Esophagus muscularis mucosa (tissue), 4 donors: ENCODE measurements around the gene PCDHAC2. TPM values are rescaled to one million over a fixed set of nuclear protein-coding genes. Genes with fewer than 3 reads are reported as not detected.

ENCODE experiments used
- DNase-seq: peaks from one replicate; pipeline ENCODE4 v3.0.0-alpha.2; 2017; ENCODE audit errors: extremely low spot score
- H3K27ac ChIP-seq, 4 donors: fragments of 200-600 bp; sonication (generic); replicated peaks in 1 of 4; 1 replicate in 3 of 4; 2 replicates in 1 of 4; pipeline ENCODE4 v1.5.1; 2016 to 2019; ENCODE audit warnings: mild to moderate bottlenecking in 1 of 4
- H3K27me3 ChIP-seq, 4 donors: fragments of 200-600 bp; sonication (generic); one replicate each; pipeline versions ENCODE4 v1.5.1 to v1.6.0; 2016 to 2019
- H3K36me3 ChIP-seq, 4 donors: fragments of 200-600 bp; sonication (generic); one replicate each; pipeline ENCODE4 v1.5.1; 2016 to 2019
- H3K4me1 ChIP-seq, 4 donors: fragments of 200-600 bp; sonication (generic); one replicate each; pipeline ENCODE4 v1.5.1; 2016 to 2019
- H3K4me3 ChIP-seq, 4 donors: fragments of 200-600 bp; sonication (generic); 1 replicate in 2 of 4; 2 replicates in 2 of 4; pipeline ENCODE4 v1.5.1; 2016 to 2019; ENCODE audit warnings: mild to moderate bottlenecking in 4 of 4, moderate library complexity in 1 of 4
- H3K9me3 ChIP-seq, 4 donors: fragments of 200-600 bp; sonication (generic); 1 replicate in 3 of 4; 2 replicates in 1 of 4; pipeline ENCODE4 v1.5.1; 2016 to 2019
- EP300 ChIP-seq: sonication (generic); formaldehyde crosslinking; IDR thresholded peaks from one replicate; pipeline ENCODE4 v1.6.1; 2017; ENCODE audit warnings: antibody characterized with exemption
- POLR2A ChIP-seq: fragments of 450-650 bp; IDR thresholded peaks from one replicate; pipeline ENCODE4 v1.6.1; 2017; ENCODE audit warnings: antibody characterized with exemption, moderate library complexity, mild to moderate bottlenecking, low read depth
- POLR2AphosphoS5 ChIP-seq, 2 donors: sonication (generic); formaldehyde crosslinking; IDR thresholded peaks; one replicate each; pipeline ENCODE4 v1.6.1; 2017; ENCODE audit warnings: antibody characterized with exemption in 2 of 2
- WGBS: methylation state at CpG from one replicate; pipeline ENCODE4 v1.1.5; 2018; 5-methylcytosine and 5-hydroxymethylcytosine counted together
- intact Hi-C: fragments of 100-400 bp; cut with DNase I; formaldehyde crosslinking; loops from one replicate; pipeline ENCODE4 v1.15.1; 2023
- total RNA-seq, 4 donors: library from RNA; depleted of rRNA; stranded (reverse); fragments of >200 nt; gene quantifications; one replicate each; pipeline versions ENCODE4 v1.1.0 to v1.2.1, GENCODE V29; 2016
- TF ChIP-seq, protein P1 (sequence below), 3 experiments: fragments of 200-600 bp in 2 of 3; fragments of 450-650 bp in 1 of 3; sonication (generic) in 2 of 3; IDR thresholded peaks; one replicate each; pipeline ENCODE4 v1.5.1; 2017 to 2019; ENCODE audit warnings: antibody characterized with exemption in 3 of 3, mild to moderate bottlenecking in 2 of 3, moderate library complexity in 1 of 3

PCDHAC2 gene
- total RNA-seq, 4 donors from 2014 or later: 8.8 to 26.6 (median 18.0) TPM

DNA sequence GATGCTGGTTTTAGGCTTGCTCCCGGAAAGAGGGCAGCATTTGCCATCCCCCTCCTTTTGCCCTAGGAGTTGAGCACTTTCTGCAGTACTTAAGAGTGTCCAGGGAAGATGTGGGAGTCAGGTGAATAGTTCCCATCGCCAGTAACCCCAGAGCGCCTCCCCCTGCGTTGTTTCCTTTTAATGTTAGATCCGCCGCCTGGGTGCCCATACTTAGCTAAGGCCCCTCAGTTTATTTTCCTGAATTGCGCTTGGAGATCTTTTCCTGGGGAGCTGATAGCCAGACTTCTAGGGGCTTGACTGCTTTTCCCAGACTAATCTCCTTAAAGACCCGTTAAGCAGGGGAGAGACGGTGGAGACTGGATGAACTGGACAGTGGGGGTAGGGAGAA is 377 bp upstream of the PCDHAC2 start:
- Histone ChIP-seq H3K27ac (peak overlapping the region; percentile 83 to 87 (median 84)), H3K36me3 (no peaks in the 10 kb centered on the region), H3K4me1 (peaks cover 11 to 73% (median 55%) of the 10 kb centered on the region in 4 donors), H3K27me3 (peaks cover 0 to 17% (median 0%) of the 10 kb centered on the region in 4 donors), H3K4me3 (peak overlapping the region; percentile 65 to 80 (median 74)), H3K9me3 (no peaks in the 10 kb centered on the region)
- no peak for DNase-seq
- intact Hi-C loops: loop anchor here (1.0 kb wide), 1 partner anchor 74 kb away; no protein-coding TSS in a partner anchor
- no peak for TF ChIP-seq POLR2AphosphoS5 (IDR thresholded peaks at IDR 0.05)
- no peak for TF ChIP-seq POLR2A
- no peak for TF ChIP-seq EP300
- TF ChIP-seq, protein P1, sequence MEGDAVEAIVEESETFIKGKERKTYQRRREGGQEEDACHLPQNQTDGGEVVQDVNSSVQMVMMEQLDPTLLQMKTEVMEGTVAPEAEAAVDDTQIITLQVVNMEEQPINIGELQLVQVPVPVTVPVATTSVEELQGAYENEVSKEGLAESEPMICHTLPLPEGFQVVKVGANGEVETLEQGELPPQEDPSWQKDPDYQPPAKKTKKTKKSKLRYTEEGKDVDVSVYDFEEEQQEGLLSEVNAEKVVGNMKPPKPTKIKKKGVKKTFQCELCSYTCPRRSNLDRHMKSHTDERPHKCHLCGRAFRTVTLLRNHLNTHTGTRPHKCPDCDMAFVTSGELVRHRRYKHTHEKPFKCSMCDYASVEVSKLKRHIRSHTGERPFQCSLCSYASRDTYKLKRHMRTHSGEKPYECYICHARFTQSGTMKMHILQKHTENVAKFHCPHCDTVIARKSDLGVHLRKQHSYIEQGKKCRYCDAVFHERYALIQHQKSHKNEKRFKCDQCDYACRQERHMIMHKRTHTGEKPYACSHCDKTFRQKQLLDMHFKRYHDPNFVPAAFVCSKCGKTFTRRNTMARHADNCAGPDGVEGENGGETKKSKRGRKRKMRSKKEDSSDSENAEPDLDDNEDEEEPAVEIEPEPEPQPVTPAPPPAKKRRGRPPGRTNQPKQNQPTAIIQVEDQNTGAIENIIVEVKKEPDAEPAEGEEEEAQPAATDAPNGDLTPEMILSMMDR (IDR thresholded peaks at IDR 0.05): no peak
- WGBS: 0% methylated on average over 9 of the region's 9 CpGs

DNA sequence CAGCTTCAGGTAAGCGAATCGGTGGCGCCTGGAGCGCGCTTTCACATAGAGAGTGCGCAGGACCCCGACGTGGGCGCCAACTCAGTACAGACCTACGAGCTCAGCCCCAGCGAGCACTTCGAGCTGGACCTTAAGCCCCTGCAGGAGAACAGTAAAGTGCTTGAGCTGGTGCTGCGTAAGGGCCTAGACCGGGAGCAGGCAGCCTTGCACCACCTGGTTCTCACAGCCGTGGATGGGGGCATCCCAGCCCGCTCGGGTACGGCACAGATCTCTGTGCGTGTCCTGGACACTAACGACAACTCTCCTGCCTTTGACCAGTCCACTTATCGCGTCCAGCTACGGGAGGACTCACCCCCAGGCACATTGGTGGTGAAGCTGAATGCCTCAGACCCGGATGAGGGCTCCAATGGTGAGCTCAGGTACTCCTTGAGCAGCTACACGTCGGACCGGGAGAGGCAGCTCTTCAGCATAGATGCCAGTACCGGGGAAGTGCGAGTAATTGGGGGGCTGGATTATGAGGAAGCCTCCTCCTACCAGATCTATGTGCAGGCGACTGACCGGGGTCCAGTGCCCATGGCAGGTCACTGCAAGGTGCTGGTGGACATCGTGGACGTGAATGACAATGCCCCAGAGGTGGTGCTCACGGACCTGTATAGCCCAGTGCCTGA is 1.1 kb downstream of the PCDHAC2 start:
- Histone ChIP-seq H3K36me3 (no peaks in the 10 kb centered on the region), H3K4me3 (peak overlapping the region; percentile 65 to 80 (median 74)), H3K27me3 (peaks cover 0 to 17% (median 0%) of the 10 kb centered on the region in 4 donors), H3K4me1 (peaks cover 11 to 65% (median 46%) of the 10 kb centered on the region in 4 donors), H3K9me3 (no peaks in the 10 kb centered on the region), H3K27ac (peak overlapping the region; percentile 83 to 87 (median 84))
- no peak for TF ChIP-seq POLR2AphosphoS5 (IDR thresholded peaks at IDR 0.05)
- TF ChIP-seq EP300: no peak
- TF ChIP-seq, protein P1 (IDR thresholded peaks at IDR 0.05): no peak
- TF ChIP-seq POLR2A: no peak
- intact Hi-C loops: no loop called here
- no peak for DNase-seq
- 64% methylated on average over 10 of the region's 34 CpGs for WGBS

DNA sequence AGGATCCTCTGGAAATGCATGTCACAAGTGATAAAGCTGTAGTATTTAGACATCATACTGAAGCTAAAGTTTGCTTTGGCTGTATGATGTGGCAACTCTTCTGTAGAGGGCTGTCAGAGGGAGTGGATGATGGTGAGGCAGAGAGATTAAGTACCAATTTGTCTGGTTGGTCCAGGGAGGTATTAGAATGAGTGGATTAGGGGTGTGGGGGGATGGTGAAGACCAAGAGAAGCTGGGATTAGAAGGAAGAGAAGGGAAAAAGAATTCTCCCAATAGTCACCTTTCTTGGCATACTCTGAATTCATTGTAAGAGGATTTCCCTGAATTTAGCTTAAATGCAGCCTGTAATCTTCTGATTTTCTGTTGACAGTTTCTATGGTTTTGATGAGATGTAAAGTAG is 3.6 kb downstream of the PCDHAC2 start:
- peaks cover 11 to 63% (median 42%) of the 10 kb centered on the region in 4 donors for H3K4me1 ChIP-seq
- TF ChIP-seq POLR2A: no peak
- no peak for TF ChIP-seq EP300
- no peak for TF ChIP-seq POLR2AphosphoS5 (IDR thresholded peaks at IDR 0.05)
- TF ChIP-seq, protein P1 (IDR thresholded peaks at IDR 0.05): no peak

DNA sequence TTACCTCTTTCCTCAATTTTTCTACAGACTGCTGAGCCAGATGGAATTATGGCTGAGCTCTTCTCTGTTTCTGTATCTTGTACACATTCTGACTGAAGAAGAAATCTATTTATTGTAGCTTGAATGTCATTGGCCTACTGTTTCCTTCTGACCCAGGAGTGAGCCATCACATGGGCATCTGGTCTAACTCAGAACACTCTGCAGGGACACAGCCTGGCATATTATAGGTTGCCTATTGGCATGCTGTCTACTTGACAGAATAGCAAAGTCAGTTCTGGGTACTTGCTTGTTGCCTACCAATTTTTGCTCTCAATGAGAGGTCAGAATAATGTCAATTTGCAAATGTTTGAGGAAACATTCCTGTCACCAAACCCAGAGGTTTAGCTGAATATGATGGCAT is 7.3 kb downstream of the PCDHAC2 start:
- TF ChIP-seq, protein P1 (IDR thresholded peaks at IDR 0.05): no peak
- no peak for TF ChIP-seq EP300
- Histone ChIP-seq H3K9me3 (no peaks in the 10 kb centered on the region), H3K27me3 (no peaks in the 10 kb centered on the region), H3K4me1 (peaks cover 0 to 28% (median 13%) of the 10 kb centered on the region in 4 donors), H3K27ac (no peak overlapping the region), H3K36me3 (no peaks in the 10 kb centered on the region), H3K4me3 (no peak overlapping the region)
- no peak for DNase-seq
- intact Hi-C loops: no loop called here

More for the DNA sequence above, 3.6 kb downstream of the PCDHAC2 start:
- peaks cover 0 to 17% (median 0%) of the 10 kb centered on the region in 4 donors for H3K27me3 ChIP-seq
- H3K4me3 ChIP-seq: no peak overlapping the region
- H3K27ac ChIP-seq: no peak overlapping the region
- DNase-seq: no peak
- intact Hi-C loops: no loop called here
- no peaks in the 10 kb centered on the region for H3K9me3 ChIP-seq
- no peaks in the 10 kb centered on the region for H3K36me3 ChIP-seq

DNA sequence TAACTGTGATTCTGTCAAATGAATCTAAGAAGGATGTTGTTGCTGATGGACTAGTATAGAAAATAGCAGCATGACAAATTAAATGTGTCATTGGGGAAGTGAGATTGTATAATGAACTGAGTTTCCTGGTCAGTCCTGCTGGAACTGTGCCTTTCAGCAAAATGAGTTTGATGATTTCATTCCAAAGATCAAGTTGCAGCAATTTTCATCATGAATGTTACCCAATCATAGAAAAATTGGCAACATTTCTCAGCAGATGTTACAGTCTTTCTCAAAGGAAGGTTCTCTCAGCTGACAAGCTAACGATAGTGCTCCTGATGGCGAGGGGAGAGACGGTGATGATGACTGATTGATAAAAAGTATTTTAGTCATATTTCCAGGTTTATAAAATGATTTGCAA is 10.7 kb downstream of the PCDHAC2 start:
- Histone ChIP-seq H3K36me3 (no peaks in the 10 kb centered on the region), H3K9me3 (no peaks in the 10 kb centered on the region), H3K4me1 (peaks cover 0 to 11% (median 0%) of the 10 kb centered on the region in 4 donors), H3K27ac (no peak overlapping the region), H3K4me3 (no peak overlapping the region), H3K27me3 (no peaks in the 10 kb centered on the region)
- TF ChIP-seq, protein P1 (IDR thresholded peaks at IDR 0.05): no peak
- TF ChIP-seq POLR2AphosphoS5 (IDR thresholded peaks at IDR 0.05) (no peak), POLR2A (no peak), EP300 (no peak)
- intact Hi-C loops: no loop called here
- no peak for DNase-seq
- WGBS: 72% methylated on average over 3 of the region's 3 CpGs
